Body of pancreas (tissue), 4 donors: ENCODE results near the gene HABP4. TPM values are rescaled to one million over a fixed set of nuclear protein-coding genes. Genes with fewer than 3 reads are reported as not detected.

Experiments used
- ATAC-seq: fragments of 150-250 bp; one replicate; pipeline ENCODE4 v1.9.1; 2016
- DNase-seq, 4 donors: peaks; one replicate each; pipeline ENCODE4 v3.0.0-alpha.2; 2019
- H3K27ac ChIP-seq, 4 donors: fragments of 200-600 bp; sonication (generic); 1 replicate in 3 of 4; 2 replicates in 1 of 4; pipeline versions ENCODE4 v1.5.1 to v1.6.1; 2016 to 2019; ENCODE audit warnings: mild to moderate bottlenecking in 1 of 4, mixed read lengths in 1 of 4, moderate library complexity in 1 of 4
- H3K27me3 ChIP-seq, 2 donors: fragments of 200-600 bp; sonication (generic); one replicate each; pipeline ENCODE4 v1.6.0; 2016; ENCODE audit warnings: mild to moderate bottlenecking in 1 of 2
- H3K36me3 ChIP-seq, 2 donors: fragments of 200-600 bp; sonication (generic); replicated peaks in 1 of 2; 2 replicates each; pipeline ENCODE4 v1.5.1; 2016; ENCODE audit warnings: low read depth in 2 of 2; ENCODE audit not compliant: insufficient read depth in 1 of 2
- H3K4me1 ChIP-seq: fragments of 200-600 bp; sonication (generic); one replicate; pipeline ENCODE4 v1.6.0; 2016
- H3K4me3 ChIP-seq, 2 donors: fragments of 200-600 bp; sonication (generic); 1 replicate in 1 of 2; 2 replicates in 1 of 2; pipeline ENCODE4 v1.5.1; 2016 to 2019
- H3K9me3 ChIP-seq, 3 donors: fragments of 200-600 bp; sonication (generic); 1 replicate in 2 of 3; 2 replicates in 1 of 3; pipeline ENCODE4 v1.5.1; 2016
- POLR2A ChIP-seq, 3 donors: fragments of 450-650 bp; IDR thresholded peaks; one replicate each; pipeline ENCODE4 v1.6.1; 2016; ENCODE audit warnings: antibody characterized with exemption in 3 of 3, mild to moderate bottlenecking in 2 of 3
- WGBS, 2 donors: methylation state at CpG; one replicate each; pipeline ENCODE4 v1.1.5; 2017; 5-methylcytosine and 5-hydroxymethylcytosine counted together
- intact Hi-C: fragments of 100-400 bp; cut with DNase I; formaldehyde crosslinking; loops from one replicate; pipeline ENCODE4 v1.15.1; 2023
- total RNA-seq, 2 donors: library from RNA; depleted of rRNA; stranded (reverse); fragments of >200 nt; gene quantifications; one replicate each; pipeline ENCODE4 v1.1.0, GENCODE V29; 2016
- TF ChIP-seq, protein P1 (sequence below), 7 experiments: fragments of 450-650 bp in 4 of 7; fragments of 200-600 bp in 3 of 7; sonication (generic) in 3 of 7; IDR thresholded peaks; one replicate each; pipeline ENCODE4 v1.5.1; 2016 to 2019; ENCODE audit warnings: antibody characterized with exemption in 7 of 7

The HABP4 gene
- total RNA-seq, 2 donors from 2014 or later, result 12.2 to 12.5 TPM

DNA sequence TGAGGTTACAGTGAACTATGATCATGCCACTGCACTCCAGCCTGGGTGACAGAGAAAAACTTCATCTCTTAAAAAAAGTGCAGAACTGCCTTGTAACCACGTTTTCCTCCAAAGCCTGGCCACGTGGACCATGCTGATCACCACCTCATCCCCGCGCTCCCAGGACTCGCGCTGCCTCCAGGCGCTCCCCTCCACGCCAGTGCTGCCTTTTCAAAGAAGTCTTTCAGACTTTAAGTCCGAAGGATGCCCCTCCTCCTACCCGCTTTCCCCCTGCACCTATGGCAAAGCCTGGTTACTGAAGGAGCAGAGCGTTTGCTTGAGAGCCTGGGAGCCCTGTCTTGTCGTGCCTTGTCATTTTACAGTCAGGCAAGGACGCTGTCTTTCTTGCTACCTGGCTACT is 43.8 kb downstream of the HABP4 start:
- Histone ChIP-seq H3K36me3 (no peaks in the 10 kb centered on the region), H3K9me3 (no peaks in the 10 kb centered on the region), H3K27ac (no peak overlapping the region), H3K27me3 (no peaks in the 10 kb centered on the region), H3K4me3 (no peak overlapping the region), H3K4me1 (no peaks in the 10 kb centered on the region)
- DNase-seq (no peak), ATAC-seq (no peak)
- 83 to 84% methylated on average over 13 of the region's 13 CpGs for WGBS, 2 donors
- intact Hi-C loops, result no loop called here
- TF ChIP-seq, protein P1, sequence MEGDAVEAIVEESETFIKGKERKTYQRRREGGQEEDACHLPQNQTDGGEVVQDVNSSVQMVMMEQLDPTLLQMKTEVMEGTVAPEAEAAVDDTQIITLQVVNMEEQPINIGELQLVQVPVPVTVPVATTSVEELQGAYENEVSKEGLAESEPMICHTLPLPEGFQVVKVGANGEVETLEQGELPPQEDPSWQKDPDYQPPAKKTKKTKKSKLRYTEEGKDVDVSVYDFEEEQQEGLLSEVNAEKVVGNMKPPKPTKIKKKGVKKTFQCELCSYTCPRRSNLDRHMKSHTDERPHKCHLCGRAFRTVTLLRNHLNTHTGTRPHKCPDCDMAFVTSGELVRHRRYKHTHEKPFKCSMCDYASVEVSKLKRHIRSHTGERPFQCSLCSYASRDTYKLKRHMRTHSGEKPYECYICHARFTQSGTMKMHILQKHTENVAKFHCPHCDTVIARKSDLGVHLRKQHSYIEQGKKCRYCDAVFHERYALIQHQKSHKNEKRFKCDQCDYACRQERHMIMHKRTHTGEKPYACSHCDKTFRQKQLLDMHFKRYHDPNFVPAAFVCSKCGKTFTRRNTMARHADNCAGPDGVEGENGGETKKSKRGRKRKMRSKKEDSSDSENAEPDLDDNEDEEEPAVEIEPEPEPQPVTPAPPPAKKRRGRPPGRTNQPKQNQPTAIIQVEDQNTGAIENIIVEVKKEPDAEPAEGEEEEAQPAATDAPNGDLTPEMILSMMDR (IDR thresholded peaks at IDR 0.05), result no peak
- no peak for TF ChIP-seq POLR2A (IDR thresholded peaks at IDR 0.05)

DNA sequence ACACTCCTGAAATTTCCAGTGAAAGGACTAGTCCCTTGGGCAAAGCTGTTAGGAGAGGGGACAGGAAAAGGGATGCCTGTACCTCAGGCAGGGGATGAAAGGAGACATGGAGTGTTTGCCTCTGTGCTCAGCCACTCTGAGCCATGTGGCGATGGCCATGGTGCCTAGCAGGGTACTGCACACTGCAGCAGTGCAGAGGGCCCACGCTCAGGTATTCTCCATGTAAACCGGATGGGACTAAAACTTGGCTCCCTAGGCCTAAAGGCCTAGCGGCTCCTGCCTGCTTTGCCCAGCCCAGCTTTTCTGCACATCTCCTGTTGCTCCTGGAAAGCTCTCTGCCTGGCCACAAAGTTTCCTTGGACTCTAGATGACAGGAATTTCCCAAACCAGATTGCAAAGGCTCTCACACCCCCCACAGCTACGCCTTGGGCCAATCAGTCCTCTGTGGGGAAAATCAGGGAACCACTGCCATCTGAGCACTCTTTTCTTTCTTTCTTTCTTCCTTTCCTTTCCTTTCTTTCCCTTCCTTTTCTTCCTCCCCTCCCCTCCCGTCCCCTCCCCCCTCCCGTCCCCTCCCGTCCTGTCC is 44.3 kb downstream of the HABP4 start:
- Histone ChIP-seq H3K27me3 (no peaks in the 10 kb centered on the region), H3K4me3 (no peak overlapping the region), H3K9me3 (no peaks in the 10 kb centered on the region), H3K27ac (no peak overlapping the region), H3K4me1 (no peaks in the 10 kb centered on the region), H3K36me3 (no peaks in the 10 kb centered on the region)
- no peak for TF ChIP-seq POLR2A (IDR thresholded peaks at IDR 0.05)
- TF ChIP-seq, protein P1 (IDR thresholded peaks at IDR 0.05), result no peak
- WGBS, 2 donors, result 91% methylated on average over 5 to 8 of the region's 8 CpGs
- intact Hi-C loops, result no loop called here
- no peak for ATAC-seq
- no peak for DNase-seq

DNA sequence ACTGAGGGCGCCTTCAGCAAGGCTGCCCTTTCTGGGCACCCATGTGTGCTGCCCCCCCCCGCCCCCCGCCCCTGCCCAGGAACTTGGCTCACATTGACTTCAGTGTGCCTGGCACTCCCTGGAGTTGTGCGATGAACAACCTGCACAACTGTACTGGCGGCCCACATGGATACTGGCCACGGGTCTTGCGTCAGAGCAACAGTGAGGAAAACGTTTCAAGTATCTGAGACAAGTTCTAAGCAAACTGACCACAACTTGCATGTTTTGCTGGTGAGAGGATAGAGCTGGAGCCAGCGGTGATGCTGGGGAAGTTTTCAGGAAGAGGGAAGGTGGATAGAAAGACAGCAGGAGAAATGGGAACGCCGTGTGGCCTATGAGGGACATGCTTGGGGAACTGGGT is 45.4 kb downstream of the HABP4 start:
- no peak for ATAC-seq
- TF ChIP-seq POLR2A (IDR thresholded peaks at IDR 0.05), result no peak
- TF ChIP-seq, protein P1 (IDR thresholded peaks at IDR 0.05), result no peak
- Histone ChIP-seq H3K4me3 (no peak overlapping the region), H3K27ac (no peak overlapping the region), H3K36me3 (no peaks in the 10 kb centered on the region), H3K27me3 (no peaks in the 10 kb centered on the region), H3K4me1 (no peaks in the 10 kb centered on the region), H3K9me3 (no peaks in the 10 kb centered on the region)
- no peak for DNase-seq
- WGBS, 2 donors, result 86 to 94% methylated on average over 8 to 10 of the region's 11 CpGs
- intact Hi-C loops, result no loop called here

DNA sequence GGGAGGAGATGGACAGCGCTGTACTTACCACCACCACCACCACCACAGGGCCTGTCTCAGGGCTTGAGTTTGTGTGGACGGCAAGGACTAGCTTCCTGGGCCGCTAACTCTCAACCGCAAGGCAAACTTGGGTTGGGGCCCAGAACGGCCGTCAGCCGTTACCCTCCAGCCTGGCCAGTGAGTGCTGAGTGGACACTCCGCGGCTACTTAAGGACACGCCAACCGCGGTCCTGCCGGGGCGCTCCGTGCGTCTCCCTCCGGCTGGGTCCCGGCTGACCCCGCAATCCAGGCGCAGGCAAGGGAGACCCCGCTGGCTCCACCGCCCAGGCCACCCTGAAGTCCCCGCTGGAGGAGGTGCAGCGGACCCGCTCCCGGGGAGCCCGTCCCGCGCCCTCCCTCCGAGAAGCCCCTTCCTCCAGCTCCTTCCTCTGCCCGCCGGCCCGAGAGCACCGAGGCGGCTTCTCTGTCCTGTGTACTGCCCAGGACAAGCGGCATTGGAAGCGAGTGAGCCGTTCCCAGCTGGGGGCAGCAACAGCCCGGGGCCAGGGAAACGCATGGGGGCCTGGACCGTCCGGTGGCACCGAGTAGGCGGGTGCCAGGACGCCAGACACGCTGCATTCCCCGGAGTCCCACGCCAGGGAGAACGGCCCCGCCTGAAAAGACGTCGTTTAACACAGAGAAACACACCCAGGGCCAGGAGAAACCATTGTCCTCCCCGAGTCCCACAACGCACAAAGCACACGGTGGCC is 46.6 kb downstream of the HABP4 start:
- H3K9me3 ChIP-seq, result no peaks in the 10 kb centered on the region
- 94 to 96% methylated on average over 29 to 51 of the region's 55 CpGs for WGBS, 2 donors
- no peak overlapping the region for H3K27ac ChIP-seq
- H3K36me3 ChIP-seq, result no peaks in the 10 kb centered on the region
- no peak for ATAC-seq
- TF ChIP-seq, protein P1 (IDR thresholded peaks at IDR 0.05), result no peak
- TF ChIP-seq POLR2A (IDR thresholded peaks at IDR 0.05), result no peak
- no peaks in the 10 kb centered on the region for H3K4me1 ChIP-seq
- no peak for DNase-seq
- no peak overlapping the region for H3K4me3 ChIP-seq
- intact Hi-C loops, result no loop called here
- H3K27me3 ChIP-seq, result no peaks in the 10 kb centered on the region

DNA sequence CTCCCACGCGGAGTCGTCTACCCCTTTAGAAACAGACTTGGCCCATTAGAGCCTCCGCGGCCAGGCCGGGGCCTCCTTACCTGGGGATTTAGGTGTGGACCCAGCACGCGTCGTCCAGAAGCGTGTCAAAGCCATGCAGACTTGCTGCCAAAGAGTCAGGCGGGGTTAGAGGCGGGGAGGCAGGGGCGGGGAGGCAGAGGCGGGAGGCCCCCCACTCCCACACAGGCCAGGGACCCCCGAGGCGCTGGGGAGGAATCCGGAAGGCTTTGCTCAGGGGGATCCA is 47.1 kb downstream of the HABP4 start:
- Histone ChIP-seq H3K9me3 (no peaks in the 10 kb centered on the region), H3K4me3 (no peak overlapping the region), H3K27me3 (no peaks in the 10 kb centered on the region), H3K27ac (no peak overlapping the region), H3K36me3 (no peaks in the 10 kb centered on the region), H3K4me1 (no peaks in the 10 kb centered on the region)
- ATAC-seq (no peak), DNase-seq (no peak)
- TF ChIP-seq POLR2A (IDR thresholded peaks at IDR 0.05), result no peak
- TF ChIP-seq, protein P1 (IDR thresholded peaks at IDR 0.05), result no peak
- WGBS, 2 donors, result 92 to 95% methylated on average over 14 to 16 of the region's 17 CpGs
- intact Hi-C loops, result no loop called here
